Epithelial cell of prostate (primary cell): ENCODE data around the gene ZNF541.
A peak's percentile ranks its signal among the peaks of the same experiment; 100 is the strongest.
"Not testable (repeated sequence)": the region's sequence is repeated elsewhere in the genome, so short reads cannot be mapped to it uniquely, and the experiment has no call there.

Experiments
- DNase-seq: peaks from one replicate; pipeline ENCODE4 v3.0.0-alpha.2; 2011; ENCODE audit warnings: low read depth, low spot score
- H3K27ac ChIP-seq: fragments of 450-650 bp; 2 replicates; pipeline ENCODE4 v1.5.1; 2017; ENCODE audit warnings: mild to moderate bottlenecking

The ZNF541 gene

DNA sequence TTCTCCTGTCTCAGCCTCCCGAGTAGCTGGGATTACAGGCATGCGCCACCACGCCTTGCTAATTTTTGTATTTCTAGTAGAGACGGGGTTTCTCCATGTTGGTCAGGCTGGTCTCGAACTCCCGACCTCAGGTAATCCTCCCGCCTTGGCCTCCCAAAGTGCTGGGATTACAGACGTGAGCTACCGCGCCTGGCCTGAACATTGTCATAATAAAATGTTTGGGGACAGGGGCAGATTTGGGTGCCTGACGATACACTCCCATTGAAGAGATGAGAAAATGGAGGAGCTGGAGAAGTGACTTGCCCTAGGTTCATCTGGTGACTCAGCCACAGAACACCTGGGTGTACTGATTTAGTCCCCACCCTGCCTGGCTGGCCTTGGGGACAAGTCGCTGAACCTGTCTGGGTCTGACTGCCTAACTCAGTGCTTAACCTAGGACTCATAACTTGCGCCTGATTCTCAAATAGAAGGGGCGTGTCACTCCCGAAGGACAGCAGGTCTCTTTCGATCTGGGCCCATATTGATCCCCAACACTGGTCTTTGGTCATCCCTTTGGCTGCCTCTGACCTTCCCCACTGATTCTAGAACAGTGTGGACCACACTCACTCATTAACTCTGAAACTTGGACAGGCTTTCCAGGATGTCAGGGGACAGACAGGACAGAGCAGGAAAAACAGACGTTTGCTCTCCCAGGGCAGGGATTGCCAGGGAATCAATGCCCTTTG lies 28.4 kb upstream of the ZNF541 start:
- no peak for DNase-seq
- peak overlapping the region; percentile 92 for H3K27ac ChIP-seq

GRCh38 chr19:47600246-47601179 lies 27.6 kb upstream of the ZNF541 start:
- peak; percentile 89 for DNase-seq

DNA sequence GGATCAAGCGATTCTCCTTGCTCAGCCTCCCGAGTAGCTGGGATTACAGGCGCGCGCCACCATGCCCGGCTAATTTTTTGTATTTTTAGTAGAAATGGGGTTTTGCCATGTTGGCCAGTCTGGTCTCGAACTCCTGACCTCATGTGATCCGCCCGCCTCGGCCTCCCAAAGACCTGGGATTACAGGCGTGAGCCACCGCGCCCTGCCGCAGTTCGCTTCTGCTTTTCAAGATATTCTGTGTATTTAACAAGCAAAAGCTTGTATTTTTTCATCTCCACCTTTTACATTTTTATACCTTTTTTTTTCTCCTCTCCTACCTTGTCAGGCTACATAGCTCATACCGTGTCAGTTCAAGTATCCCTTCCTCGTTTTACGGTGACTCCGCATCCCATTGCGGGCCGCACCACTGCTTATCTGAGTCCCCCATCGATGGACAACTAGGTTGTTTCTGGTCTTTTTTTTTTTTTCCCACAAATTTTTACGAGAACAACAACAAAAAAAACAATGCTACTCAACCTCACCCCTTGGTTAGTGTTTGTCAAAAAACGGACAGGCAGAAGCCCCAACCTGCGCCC lies 26.8 kb upstream of the ZNF541 start:
- not testable (repeated sequence) for DNase-seq
- peak overlapping the region; percentile 92 for H3K27ac ChIP-seq

More at GRCh38 chr19:47600246-47601179, 27.6 kb upstream of the ZNF541 start:
- H3K27ac ChIP-seq, result peak overlapping the region; percentile 92

DNA sequence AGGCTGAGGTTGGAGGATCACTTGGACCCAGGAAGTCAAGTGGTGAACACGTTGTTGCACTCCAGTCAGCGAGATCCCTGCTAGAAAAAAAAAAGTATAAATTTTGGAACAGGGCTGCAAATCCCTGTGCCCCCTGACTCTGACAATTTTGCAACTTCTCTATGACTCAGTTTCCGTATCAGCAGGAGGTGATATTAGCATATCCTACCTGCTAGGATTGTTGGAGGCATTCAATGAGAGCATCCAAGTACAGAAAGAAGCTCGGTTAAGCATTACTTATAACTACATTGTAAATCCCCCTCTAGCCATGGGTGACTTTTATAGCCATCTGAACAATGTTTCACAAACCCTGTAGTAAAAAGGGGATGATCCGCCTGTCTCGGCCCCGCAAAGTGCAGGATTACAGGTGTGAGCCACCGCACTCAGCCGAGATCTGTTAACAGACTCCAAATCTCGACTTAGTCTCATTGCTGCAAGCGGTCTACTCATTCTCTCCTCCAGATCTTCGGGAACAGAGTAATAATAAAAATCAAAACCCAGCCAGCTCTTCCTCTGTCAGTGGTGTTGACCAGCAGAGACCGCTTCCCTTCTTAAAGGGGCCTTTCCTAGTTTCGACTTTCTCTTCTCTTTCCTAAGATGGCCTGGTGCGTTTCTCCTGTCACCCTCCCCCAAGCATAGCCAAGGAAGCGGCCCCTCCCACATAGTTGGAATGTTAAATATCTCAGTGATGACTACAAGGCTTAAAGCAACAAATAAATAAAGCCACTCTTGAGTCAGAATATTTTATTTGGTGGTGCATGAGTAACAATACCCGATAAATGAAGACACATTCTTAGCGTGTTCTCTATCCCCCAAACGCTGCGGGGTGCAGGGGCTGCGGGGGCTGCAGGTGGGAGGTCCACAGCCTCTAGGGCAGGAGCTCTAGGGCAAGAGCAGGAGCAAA lies 25.7 kb upstream of the ZNF541 start:
- DNase-seq, result peak; percentile 64
- peak overlapping the region; percentile 92 for H3K27ac ChIP-seq

DNA sequence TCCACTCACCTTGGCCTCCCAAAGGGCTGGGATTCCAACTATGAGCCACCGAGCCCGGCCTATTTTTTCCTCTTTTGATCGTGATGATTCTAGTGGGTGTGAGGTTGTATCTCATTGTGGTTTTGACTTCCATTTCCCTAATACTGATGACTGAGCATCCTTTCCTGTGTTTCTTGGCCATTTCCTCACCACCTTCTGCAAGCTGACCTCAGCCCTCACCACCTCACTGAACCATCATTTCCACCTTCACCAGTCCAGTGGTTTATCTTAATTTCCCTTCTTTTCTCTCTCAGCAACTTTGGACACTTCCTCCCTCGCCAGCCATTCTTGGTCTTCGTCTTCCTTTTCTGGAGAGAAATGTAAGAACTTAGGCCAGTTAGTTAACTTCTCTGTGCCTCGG lies 23.0 kb upstream of the ZNF541 start:
- DNase-seq, result no peak
- H3K27ac ChIP-seq, result peak overlapping the region; percentile 8

- no peak for DNase-seq
- no peak overlapping the region for H3K27ac ChIP-seq
These were observed 20.9 kb upstream of the ZNF541 start for GRCh38 chr19:47593860-47594259.

DNA sequence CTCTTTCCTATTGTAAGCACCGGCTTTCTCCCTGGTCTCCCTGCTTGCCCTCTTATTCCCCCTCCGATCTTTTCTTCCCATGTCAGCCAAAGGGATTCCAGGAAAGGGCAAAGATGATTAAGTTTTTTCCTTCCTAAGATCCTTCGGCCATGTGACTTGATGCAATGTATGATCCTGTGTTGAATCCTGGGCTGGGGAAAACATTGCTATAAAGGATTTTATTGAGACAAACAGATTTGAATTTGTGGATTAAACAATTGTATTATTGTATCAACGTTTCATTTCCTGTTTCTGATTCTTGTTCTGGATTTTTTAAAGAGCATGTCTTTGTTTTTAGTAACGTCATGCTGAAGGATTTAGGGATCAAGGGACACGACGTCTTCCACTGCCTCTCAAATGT lies 16.9 kb upstream of the ZNF541 start:
- no peak overlapping the region for H3K27ac ChIP-seq
- DNase-seq, result no peak

DNA sequence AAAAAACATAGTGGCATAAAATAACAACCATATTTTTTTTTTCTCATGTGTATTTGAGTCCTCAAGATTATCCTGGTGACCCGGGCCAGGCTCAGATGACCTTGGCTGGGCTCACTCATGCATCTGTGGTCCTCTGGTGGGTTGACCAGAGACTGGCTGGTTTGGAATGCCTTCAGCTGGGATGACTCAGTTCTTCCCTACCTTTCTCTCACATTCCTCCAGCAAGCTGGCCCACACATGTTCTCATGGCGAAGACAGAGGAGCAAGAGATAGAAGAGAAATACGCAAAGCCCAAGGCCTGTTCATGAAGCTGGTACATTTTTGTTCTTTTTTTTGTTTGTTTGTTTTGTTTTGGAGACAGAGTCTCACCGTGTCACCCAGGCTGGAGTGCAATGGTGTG lies 14.3 kb upstream of the ZNF541 start:
- no peak overlapping the region for H3K27ac ChIP-seq
- no peak for DNase-seq

GRCh38 chr19:47583161-47583560 lies 10.2 kb upstream of the ZNF541 start:
- DNase-seq, result not testable (repeated sequence)
- H3K27ac ChIP-seq, result peak overlapping the region; percentile 66

- no peak for DNase-seq
- H3K27ac ChIP-seq, result peak overlapping the region; percentile 66
These were observed 9.5 kb upstream of the ZNF541 start for GRCh38 chr19:47582320-47582909.

- DNase-seq, result peak; percentile 58
- H3K27ac ChIP-seq, result peak overlapping the region; percentile 66
These were observed 8.8 kb upstream of the ZNF541 start for GRCh38 chr19:47581605-47582319.

- no peak for DNase-seq
- H3K27ac ChIP-seq, result no peak overlapping the region
These were observed 7.4 kb upstream of the ZNF541 start for GRCh38 chr19:47580397-47580796.

DNA sequence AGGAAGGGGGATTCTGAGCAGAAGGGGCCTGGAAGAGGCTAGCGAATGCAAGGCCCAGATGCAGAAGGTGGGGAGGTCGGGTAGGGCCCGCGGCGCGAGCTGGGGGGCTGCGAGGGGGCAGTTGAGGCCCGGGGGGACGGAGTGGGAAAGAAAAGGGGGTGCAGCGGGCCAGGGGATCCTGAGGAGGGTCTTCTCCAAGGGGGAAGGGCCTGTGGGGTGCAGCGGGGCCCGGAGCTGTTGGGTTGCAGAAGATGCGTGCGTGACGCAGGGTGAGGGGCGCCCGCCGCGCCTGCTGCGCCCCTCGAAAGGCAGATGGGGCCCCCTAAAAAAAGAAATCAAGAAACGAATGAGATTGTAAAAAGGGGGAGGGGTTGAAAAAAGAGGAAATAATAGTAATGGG lies 313 bp downstream of the ZNF541 start:
- H3K27ac ChIP-seq, result no peak overlapping the region
- DNase-seq, result no peak

DNA sequence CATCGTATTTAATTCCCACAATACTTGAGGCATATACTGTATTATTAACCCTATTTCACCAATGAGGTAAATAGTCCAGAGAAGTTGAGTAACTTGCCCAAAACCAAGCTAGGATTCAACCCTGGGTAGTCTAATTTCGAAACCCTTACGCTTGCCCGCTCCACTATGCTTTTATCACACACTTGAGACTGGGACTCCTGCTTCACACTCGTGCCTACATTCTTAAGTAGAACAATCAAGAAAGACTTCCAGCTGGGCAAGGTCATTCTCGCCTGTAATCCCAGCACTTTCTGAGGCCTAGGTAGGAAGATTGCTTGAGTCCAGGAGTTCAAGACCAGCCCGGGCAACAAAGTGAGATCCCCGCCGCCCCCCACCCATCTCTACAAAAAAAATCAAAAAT lies 3.6 kb downstream of the ZNF541 start:
- DNase-seq, result no peak

DNA sequence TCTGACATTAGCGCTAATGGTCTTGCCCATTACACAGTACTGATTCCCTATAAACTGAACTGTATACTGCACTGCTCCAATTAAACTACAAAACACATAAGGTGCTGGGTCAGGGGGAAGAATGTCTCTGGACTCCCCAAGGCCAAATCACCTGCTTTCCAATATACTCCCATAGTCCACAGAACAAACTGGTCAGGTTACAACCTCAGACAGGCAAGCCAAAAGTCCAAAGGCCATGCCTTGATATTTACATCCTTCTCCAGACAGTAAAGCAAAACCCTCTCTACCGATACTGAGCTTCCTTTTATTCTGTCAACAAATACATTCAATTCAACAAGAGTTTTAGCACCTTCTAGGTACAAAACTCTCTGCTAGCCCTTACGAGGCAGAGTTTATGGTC lies 8.9 kb downstream of the ZNF541 start:
- H3K27ac ChIP-seq, result no peak overlapping the region
- no peak for DNase-seq

More for the DNA sequence above, 3.6 kb downstream of the ZNF541 start:
- no peak overlapping the region for H3K27ac ChIP-seq

DNA sequence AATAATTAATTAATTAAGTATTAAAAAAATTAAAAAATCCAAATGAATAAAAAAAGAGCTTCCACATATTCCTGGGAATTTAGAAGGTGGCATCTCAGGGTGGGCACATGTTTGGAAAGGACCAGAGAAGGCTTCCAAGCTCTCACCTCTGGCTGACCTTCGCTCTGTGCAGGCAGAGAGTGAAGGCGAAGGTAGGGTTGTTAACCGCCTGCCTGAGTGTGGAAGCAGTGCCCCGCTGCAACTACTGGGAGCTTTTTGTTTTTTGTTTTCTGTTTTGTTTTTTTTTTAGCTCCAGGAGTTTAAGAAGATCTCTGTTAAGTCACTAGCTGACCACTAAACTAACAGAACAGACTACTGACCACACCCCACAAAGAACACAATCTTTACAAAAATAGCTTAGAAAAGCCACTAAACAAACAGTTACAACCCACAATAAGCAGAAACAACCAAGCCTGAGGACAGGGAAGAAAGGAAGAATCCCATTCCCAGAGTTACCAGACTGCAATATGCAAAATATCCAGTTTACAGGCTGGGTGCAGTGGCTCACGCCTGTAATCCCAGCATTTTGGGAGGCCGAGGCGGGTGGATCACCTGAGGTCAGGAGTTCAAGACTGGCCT lies 11.4 kb downstream of the ZNF541 start:
- DNase-seq, result no peak

GRCh38 chr19:47560999-47561398 lies 11.9 kb downstream of the ZNF541 start:
- H3K27ac ChIP-seq, result no peak overlapping the region
- no peak for DNase-seq

More for the DNA sequence above, 11.4 kb downstream of the ZNF541 start:
- H3K27ac ChIP-seq, result no peak overlapping the region

GRCh38 chr19:47550129-47550528 lies 22.8 kb downstream of the ZNF541 start:
- H3K27ac ChIP-seq, result no peak overlapping the region
- no peak for DNase-seq
